ENCODE data around the gene CNPY1.

DNA sequence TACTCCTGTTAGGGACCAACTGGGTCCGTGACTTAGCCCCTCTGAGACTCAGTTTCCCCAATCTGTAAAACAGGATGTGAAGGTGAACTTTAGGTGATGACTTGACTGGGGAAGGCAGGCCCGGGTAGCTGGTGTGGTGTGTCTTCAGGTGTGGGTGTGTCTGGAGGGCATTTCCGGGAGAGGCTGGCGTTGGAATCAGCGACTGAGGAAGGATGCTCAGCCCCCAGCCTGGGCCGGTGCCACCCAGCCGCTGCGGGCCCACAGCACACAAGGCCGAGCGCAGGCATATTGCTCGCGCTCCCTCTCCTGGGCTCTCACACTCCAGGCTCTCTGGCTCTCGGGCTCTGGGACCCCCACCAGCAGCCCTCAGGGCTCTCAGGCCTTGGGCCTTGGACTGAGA is 31.7 kb upstream of the CNPY1 start:
- TF ChIP-seq, protein P1, sequence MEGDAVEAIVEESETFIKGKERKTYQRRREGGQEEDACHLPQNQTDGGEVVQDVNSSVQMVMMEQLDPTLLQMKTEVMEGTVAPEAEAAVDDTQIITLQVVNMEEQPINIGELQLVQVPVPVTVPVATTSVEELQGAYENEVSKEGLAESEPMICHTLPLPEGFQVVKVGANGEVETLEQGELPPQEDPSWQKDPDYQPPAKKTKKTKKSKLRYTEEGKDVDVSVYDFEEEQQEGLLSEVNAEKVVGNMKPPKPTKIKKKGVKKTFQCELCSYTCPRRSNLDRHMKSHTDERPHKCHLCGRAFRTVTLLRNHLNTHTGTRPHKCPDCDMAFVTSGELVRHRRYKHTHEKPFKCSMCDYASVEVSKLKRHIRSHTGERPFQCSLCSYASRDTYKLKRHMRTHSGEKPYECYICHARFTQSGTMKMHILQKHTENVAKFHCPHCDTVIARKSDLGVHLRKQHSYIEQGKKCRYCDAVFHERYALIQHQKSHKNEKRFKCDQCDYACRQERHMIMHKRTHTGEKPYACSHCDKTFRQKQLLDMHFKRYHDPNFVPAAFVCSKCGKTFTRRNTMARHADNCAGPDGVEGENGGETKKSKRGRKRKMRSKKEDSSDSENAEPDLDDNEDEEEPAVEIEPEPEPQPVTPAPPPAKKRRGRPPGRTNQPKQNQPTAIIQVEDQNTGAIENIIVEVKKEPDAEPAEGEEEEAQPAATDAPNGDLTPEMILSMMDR (IDR thresholded peaks at IDR 0.05; ENCODE audit: control extremely low read depth in 1 of 3, insufficient read depth in 1 of 3, low read depth in 1 of 3, low read length in 3 of 3): no peak
- TF ChIP-seq EZH2 (IDR thresholded peaks at IDR 0.05; ENCODE audit: low read depth, low read length, severe bottlenecking) (no peak), JUN (IDR thresholded peaks at IDR 0.05; ENCODE audit: low read depth, low read length) (no peak), SUZ12 (IDR thresholded peaks at IDR 0.05; ENCODE audit: low read length) (no peak), KDM5A (IDR thresholded peaks at IDR 0.05; ENCODE audit: low read length) (no peak), CBX5 (IDR thresholded peaks at IDR 0.05; ENCODE audit: low read depth, low read length) (no peak), SRF (IDR thresholded peaks at IDR 0.05; ENCODE audit: low read depth, low read length) (no peak), SIN3A (conservative IDR thresholded peaks at IDR 0.05 in 1 of 2, IDR thresholded peaks at IDR 0.05 in 1 of 2; ENCODE audit: low read depth in 1 of 2, low read length in 2 of 2) (no peak), NRF1 (IDR thresholded peaks at IDR 0.05; ENCODE audit: low read depth, low read length) (no peak), TBP (IDR thresholded peaks at IDR 0.05; ENCODE audit: low read depth, low read length) (no peak)
- TF ChIP-seq, protein P2, sequence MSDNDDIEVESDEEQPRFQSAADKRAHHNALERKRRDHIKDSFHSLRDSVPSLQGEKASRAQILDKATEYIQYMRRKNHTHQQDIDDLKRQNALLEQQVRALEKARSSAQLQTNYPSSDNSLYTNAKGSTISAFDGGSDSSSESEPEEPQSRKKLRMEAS (IDR thresholded peaks at IDR 0.05): no peak

All from H1 (cell line).